Measurements from ENCODE around the gene SLC35A2.
A peak's percentile ranks its signal among the peaks of the same experiment; 100 is the strongest.

The SLC35A2 gene

GRCh38 chrX:48918301-48918642, 6.8 kb upstream of the SLC35A2 start:
- peak overlapping the region; percentile 69 for H3K27ac ChIP-seq
- TF ChIP-seq CTCF (IDR thresholded peaks at IDR 0.05; ENCODE audit: low read depth, low read length) = no peak
- DNase-seq = no peak

GRCh38 chrX:48917139-48918001, 5.9 kb upstream of the SLC35A2 start:
- Histone ChIP-seq H3K36me3 (no peaks in the 10 kb centered on the region; the same call in 1 of the 2 replicates), H3K9me3 (ENCODE audit: severe bottlenecking) (peaks cover 10% of the 10 kb centered on the region), H3K27me3 (ENCODE audit: insufficient read depth, low read depth, severe bottlenecking) (no peaks in the 10 kb centered on the region), H3K27ac (no peak overlapping the region; the same call in 1 of the 2 replicates), H3K4me3 (ENCODE audit: low read depth, low read length) (no peak overlapping the region)
- peak; percentile 88 for DNase-seq
- TF ChIP-seq CTCF (IDR thresholded peaks at IDR 0.05; ENCODE audit: low read depth, low read length) = peak; percentile 92

More at GRCh38 chrX:48918301-48918642, 6.8 kb upstream of the SLC35A2 start:
- Histone ChIP-seq H3K36me3 (no peaks in the 10 kb centered on the region; the same call in 1 of the 2 replicates), H3K9me3 (ENCODE audit: severe bottlenecking) (peaks cover 10% of the 10 kb centered on the region), H3K4me3 (ENCODE audit: low read depth, low read length) (peak overlapping the region; percentile 60), H3K27me3 (ENCODE audit: insufficient read depth, low read depth, severe bottlenecking) (no peaks in the 10 kb centered on the region)

- Histone ChIP-seq H3K36me3 (no peaks in the 10 kb centered on the region; the same call in 1 of the 2 replicates), H3K9me3 (ENCODE audit: severe bottlenecking) (peaks cover 10% of the 10 kb centered on the region), H3K27me3 (ENCODE audit: insufficient read depth, low read depth, severe bottlenecking) (no peaks in the 10 kb centered on the region), H3K4me3 (ENCODE audit: low read depth, low read length) (no peak overlapping the region), H3K27ac (no peak overlapping the region)
- TF ChIP-seq CTCF (IDR thresholded peaks at IDR 0.05; ENCODE audit: low read depth, low read length) = no peak
- no peak for DNase-seq
Measured at GRCh38 chrX:48914593-48915493, 3.4 kb upstream of the SLC35A2 start.

- Histone ChIP-seq H3K27ac (no peak overlapping the region), H3K9me3 (ENCODE audit: severe bottlenecking) (peaks cover 10% of the 10 kb centered on the region), H3K4me3 (ENCODE audit: low read depth, low read length) (no peak overlapping the region), H3K27me3 (ENCODE audit: insufficient read depth, low read depth, severe bottlenecking) (no peaks in the 10 kb centered on the region), H3K36me3 (no peaks in the 10 kb centered on the region; the same call in 1 of the 2 replicates)
- TF ChIP-seq CTCF (IDR thresholded peaks at IDR 0.05; ENCODE audit: low read depth, low read length) = no peak
- DNase-seq = no peak
Measured at GRCh38 chrX:48913605-48914366, 2.3 kb upstream of the SLC35A2 start.

- DNase-seq = no peak
- Histone ChIP-seq H3K9me3 (ENCODE audit: severe bottlenecking) (no peaks in the 10 kb centered on the region), H3K27me3 (ENCODE audit: insufficient read depth, low read depth, severe bottlenecking) (no peaks in the 10 kb centered on the region), H3K27ac (peak overlapping the region; percentile 77), H3K4me3 (ENCODE audit: low read depth, low read length) (peak overlapping the region; percentile 63), H3K36me3 (no peaks in the 10 kb centered on the region; the same call in 1 of the 2 replicates)
- no peak for TF ChIP-seq CTCF (IDR thresholded peaks at IDR 0.05; ENCODE audit: low read depth, low read length)
Measured at GRCh38 chrX:48910926-48911411, 477 bp downstream of the SLC35A2 start.
